ENCODE data around the gene KAT6B. TPM values are rescaled to one million over a fixed set of nuclear protein-coding genes. Genes with fewer than 3 reads are reported as not detected.

KAT6B gene
- total RNA-seq, 2 donors from 2014 or later = 25.3 to 39.1 TPM

GRCh38 chr10:75072727-75073126 lies 246.3 kb downstream of the KAT6B start:
- H3K9ac ChIP-seq (ENCODE audit: extremely low read depth, low read length, poor library complexity, severe bottlenecking) = no peak overlapping the region
- H3K36me3 ChIP-seq (ENCODE audit: control insufficient read depth, insufficient read depth, low read length) = no peaks in the 10 kb centered on the region
- Mint-ChIP-seq H3K4me1 (peaks cover 37% of the 10 kb centered on the region), H3K36me3 (ENCODE audit: low read depth) (no peaks in the 10 kb centered on the region), H3K4me3 (no peak overlapping the region), H3K27ac (no peak overlapping the region), H3K27me3 (ENCODE audit: insufficient read depth) (peaks cover 46% of the 10 kb centered on the region), H3K9me3 (no peaks in the 10 kb centered on the region)
- no peak overlapping the region for H3K27ac ChIP-seq (ENCODE audit: low read depth, low read length)
- WGBS, 2 experiments (ENCODE audit: insufficient coverage in 1 of 2, insufficient read length in 1 of 2) = 69 to 85% methylated on average over 9 to 14 of the region's 14 CpGs
- no peaks in the 10 kb centered on the region for H3K9me3 ChIP-seq (ENCODE audit: control insufficient read depth, low read length)
- DNase-seq = no peak
- TF ChIP-seq CTCF (conservative IDR thresholded peaks at IDR 0.05) = no peak
- peaks cover 11% of the 10 kb centered on the region for H3K4me1 ChIP-seq (ENCODE audit: control insufficient read depth, insufficient read depth, low read length)
- H3K4me3 ChIP-seq (ENCODE audit: low read length) = no peak overlapping the region
- peaks cover 15% of the 10 kb centered on the region for H3K27me3 ChIP-seq (ENCODE audit: control insufficient read depth, insufficient read depth, low read length, poor library complexity, severe bottlenecking)

- H3K36me3 ChIP-seq (ENCODE audit: control insufficient read depth, insufficient read depth, low read length) = no peaks in the 10 kb centered on the region
- TF ChIP-seq CTCF (conservative IDR thresholded peaks at IDR 0.05) = no peak
- H3K27me3 ChIP-seq (ENCODE audit: control insufficient read depth, insufficient read depth, low read length, poor library complexity, severe bottlenecking) = peaks cover 15% of the 10 kb centered on the region
- H3K9me3 Mint-ChIP-seq = no peaks in the 10 kb centered on the region
- H3K9me3 ChIP-seq (ENCODE audit: control insufficient read depth, low read length) = no peaks in the 10 kb centered on the region
- DNase-seq = no peak
- no peak overlapping the region for H3K27ac ChIP-seq (ENCODE audit: low read depth, low read length)
- no peak overlapping the region for H3K9ac ChIP-seq (ENCODE audit: extremely low read depth, low read length, poor library complexity, severe bottlenecking)
- peaks cover 50% of the 10 kb centered on the region for H3K27me3 Mint-ChIP-seq (ENCODE audit: insufficient read depth)
- H3K4me3 ChIP-seq (ENCODE audit: low read length) = no peak overlapping the region
- WGBS, 2 experiments (ENCODE audit: insufficient coverage in 1 of 2, insufficient read length in 1 of 2) = 94 to 97% methylated on average over 15 to 17 of the region's 17 CpGs
- H3K27ac Mint-ChIP-seq = no peak overlapping the region
- H3K4me3 Mint-ChIP-seq = no peak overlapping the region
- peaks cover 37% of the 10 kb centered on the region for H3K4me1 Mint-ChIP-seq
- no peaks in the 10 kb centered on the region for H3K36me3 Mint-ChIP-seq (ENCODE audit: low read depth)
- H3K4me1 ChIP-seq (ENCODE audit: control insufficient read depth, insufficient read depth, low read length) = peaks cover 11% of the 10 kb centered on the region
These were observed 247.0 kb downstream of the KAT6B start for GRCh38 chr10:75073442-75073841.

GRCh38 chr10:75074711-75075445 lies 248.5 kb downstream of the KAT6B start:
- H3K27ac ChIP-seq (ENCODE audit: low read depth, low read length) = no peak overlapping the region
- H3K27me3 Mint-ChIP-seq (ENCODE audit: insufficient read depth) = peaks cover 47% of the 10 kb centered on the region
- H3K27me3 ChIP-seq (ENCODE audit: control insufficient read depth, insufficient read depth, low read length, poor library complexity, severe bottlenecking) = peaks cover 15% of the 10 kb centered on the region
- H3K27ac Mint-ChIP-seq = no peak overlapping the region
- H3K36me3 ChIP-seq (ENCODE audit: control insufficient read depth, insufficient read depth, low read length) = no peaks in the 10 kb centered on the region
- 68% methylated on average over 2 of the region's 2 CpGs; no CpG with 5 or more reads in 1 of the 2 experiments for WGBS, 2 experiments (ENCODE audit: insufficient coverage in 1 of 2, insufficient read length in 1 of 2)
- H3K4me1 ChIP-seq (ENCODE audit: control insufficient read depth, insufficient read depth, low read length) = peaks cover 17% of the 10 kb centered on the region
- H3K4me3 Mint-ChIP-seq = no peak overlapping the region
- no peak overlapping the region for H3K9ac ChIP-seq (ENCODE audit: extremely low read depth, low read length, poor library complexity, severe bottlenecking)
- peaks cover 46% of the 10 kb centered on the region for H3K4me1 Mint-ChIP-seq
- no peak for TF ChIP-seq CTCF (conservative IDR thresholded peaks at IDR 0.05)
- no peak overlapping the region for H3K4me3 ChIP-seq (ENCODE audit: low read length)
- H3K9me3 ChIP-seq (ENCODE audit: control insufficient read depth, low read length) = no peaks in the 10 kb centered on the region
- DNase-seq = no peak
- no peaks in the 10 kb centered on the region for H3K9me3 Mint-ChIP-seq
- no peaks in the 10 kb centered on the region for H3K36me3 Mint-ChIP-seq (ENCODE audit: low read depth)

Measured in endodermal cell (in vitro differentiated cells).